ENCODE measurements around the gene BAIAP3. TPM values are rescaled to one million over a fixed set of nuclear protein-coding genes. Genes with fewer than 3 reads are reported as not detected.

BAIAP3 gene
- total RNA-seq, 1 experiment from 2014 or later = 10.3 TPM

DNA sequence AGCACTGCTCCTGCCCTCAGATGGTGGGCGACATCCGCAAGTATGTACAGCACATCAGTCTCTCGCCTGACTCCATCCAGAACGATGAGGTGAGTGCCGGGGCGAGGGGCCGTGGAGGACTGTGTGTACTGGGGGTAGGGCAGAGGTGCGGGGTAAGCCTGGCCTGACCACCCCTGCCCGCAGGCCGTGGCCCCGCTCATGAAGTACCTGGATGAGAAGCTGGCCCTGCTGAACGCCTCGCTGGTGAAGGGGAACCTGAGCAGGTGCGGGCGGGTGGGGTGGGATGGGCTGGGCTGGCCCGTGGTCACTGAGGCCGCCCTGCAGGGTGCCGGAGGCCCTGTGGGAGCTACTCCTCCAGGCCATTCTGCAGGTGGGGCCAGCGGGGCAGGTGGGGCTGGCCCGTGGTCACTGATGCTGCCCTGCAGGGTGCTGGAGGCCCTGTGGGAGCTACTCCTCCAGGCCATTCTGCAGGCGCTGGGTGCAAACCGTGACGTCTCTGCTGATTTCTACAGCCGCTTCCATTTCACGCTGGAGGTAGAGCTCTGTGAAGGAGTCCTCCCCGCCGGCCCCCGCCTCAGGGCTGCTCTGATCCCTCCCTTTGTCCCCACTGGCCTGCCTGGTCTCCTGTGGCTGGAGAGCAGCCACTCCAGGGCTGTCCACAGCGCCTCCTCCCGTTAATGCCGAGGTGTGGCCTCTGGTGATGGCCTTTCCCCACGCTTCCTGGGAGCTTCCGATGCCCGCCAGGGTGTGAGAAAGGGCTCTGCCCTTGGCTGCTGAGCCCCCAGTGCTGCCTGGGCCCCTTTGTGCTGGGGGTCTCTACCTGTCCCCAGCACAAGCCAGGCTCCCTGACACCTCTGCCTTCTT lies 13.2 kb downstream of the BAIAP3 start:
- DNase-seq (ENCODE audit: low spot score) = no peak

DNA sequence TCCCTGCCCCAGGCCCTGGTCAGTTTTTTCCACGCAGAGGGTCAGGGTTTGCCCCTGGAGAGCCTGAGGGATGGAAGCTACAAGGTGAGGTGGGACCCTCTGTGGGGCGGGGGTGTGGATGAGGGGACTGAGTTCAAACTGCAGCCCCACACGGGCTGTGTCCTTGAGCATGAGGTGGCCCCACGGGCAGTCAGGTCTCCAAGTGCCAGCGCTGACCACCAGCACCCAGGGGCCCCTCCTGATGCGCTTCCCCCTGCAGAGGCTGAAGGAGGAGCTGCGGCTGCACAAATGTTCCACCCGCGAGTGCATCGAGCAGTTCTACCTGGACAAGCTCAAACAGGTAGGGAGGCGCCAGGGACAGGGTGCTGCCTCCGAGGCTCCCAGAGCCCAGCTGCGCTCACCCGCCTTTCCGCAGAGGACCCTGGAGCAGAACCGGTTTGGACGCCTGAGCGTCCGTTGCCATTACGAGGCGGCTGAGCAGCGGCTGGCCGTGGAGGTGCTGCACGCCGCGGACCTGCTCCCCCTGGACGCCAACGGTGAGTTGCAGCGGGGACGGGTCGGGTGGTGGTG lies 13.9 kb downstream of the BAIAP3 start:
- DNase-seq (ENCODE audit: low spot score) = no peak

DNA sequence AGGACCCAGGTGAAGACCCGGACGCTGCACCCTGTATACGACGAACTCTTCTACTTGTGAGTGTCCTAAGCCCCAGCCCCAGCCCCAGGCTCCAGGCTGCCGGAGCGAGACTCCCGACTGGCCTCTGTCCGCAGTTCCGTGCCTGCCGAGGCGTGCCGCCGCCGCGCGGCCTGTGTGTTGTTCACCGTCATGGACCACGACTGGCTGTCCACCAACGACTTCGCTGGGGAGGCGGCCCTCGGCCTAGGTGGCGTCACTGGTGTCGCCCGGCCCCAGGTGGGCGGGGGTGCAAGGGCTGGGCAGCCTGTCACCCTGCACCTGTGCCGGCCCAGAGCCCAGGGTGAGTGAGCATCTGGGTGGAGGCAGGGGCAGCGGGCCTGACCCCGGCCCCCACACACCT lies 14.5 kb downstream of the BAIAP3 start:
- no peak for DNase-seq (ENCODE audit: low spot score)

DNA sequence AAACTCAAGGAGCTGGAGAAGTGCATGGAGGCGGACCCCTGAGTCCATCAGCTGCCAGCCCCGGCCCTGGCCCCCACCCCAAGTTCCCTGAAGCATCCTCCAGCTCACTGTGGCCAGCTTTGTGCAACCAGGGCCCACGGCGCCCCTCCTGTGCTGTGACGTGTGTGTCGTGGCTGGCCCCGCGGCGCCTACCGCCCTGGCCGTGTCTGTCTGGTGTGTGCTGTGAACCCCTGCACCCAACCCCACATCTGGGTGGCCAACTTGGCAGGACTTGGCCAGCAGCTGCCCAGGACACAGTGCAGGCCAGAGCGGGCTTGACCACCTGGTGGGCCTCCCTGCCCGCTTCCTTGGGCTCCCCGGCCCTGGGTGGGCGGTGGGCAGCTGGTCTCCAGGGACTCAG lies 15.0 kb downstream of the BAIAP3 start:
- DNase-seq (ENCODE audit: low spot score) = no peak

DNA sequence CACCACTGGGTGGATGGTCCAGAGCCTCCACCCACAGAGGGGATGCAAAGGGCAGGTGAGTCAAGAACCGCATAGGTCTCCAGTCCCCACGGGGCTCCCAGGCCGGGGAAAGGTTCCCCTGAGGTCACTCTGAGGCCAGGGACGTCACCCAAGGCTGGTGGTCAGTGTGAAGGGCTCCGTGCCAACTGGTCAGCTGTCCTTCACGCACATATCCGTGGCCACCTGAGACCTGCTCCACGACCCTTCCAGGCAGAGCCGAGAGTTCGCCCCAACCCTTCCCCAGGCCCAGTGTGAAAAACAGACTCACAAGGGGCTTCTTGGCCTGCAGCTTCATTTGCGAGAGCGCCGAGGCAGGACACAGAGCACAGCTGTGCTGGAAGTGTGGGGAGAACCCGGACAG lies 15.5 kb downstream of the BAIAP3 start:
- DNase-seq (ENCODE audit: low spot score) = no peak

DNA sequence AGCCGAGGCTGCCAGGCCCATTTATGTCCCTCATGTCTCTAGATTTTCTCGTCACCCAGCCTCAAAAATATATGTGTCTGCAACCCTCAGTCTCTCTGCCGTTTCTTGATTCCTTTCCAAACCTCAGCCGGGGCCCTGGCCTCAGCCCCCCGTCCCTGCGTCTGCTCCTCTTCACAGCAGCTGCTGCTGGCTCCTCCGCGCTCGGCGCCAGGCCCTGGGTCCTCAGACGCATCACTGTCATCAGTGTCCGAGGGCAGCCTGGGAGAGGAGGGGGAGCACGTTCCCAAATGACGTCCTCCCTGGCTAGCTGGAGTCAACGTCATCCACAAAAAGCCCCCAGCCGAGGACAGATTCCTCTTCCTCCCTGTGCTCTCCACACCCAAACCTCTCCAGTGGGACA lies 15.9 kb downstream of the BAIAP3 start:
- no peak for DNase-seq (ENCODE audit: low spot score)

DNA sequence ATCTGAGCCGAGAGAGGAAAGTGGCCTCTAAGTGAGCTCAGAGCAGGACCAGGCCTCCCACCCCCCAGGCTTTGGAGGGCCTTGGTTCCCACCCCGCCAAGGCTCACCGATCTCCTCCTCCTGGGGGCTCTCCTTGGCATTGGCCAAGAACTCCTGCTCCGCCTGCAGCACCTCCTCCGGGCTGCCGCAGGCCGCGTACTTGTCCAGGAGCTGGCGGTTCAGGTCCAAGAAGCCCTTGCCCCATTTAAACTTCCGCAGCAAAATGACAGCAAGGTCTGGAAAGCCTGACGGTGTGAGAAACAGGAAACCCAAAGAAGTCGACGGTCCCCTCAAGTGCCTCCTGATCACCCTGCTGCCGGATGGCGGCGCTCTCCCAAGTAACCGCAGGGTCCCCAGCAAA lies 16.5 kb downstream of the BAIAP3 start:
- DNase-seq (ENCODE audit: low spot score) = no peak

DNA sequence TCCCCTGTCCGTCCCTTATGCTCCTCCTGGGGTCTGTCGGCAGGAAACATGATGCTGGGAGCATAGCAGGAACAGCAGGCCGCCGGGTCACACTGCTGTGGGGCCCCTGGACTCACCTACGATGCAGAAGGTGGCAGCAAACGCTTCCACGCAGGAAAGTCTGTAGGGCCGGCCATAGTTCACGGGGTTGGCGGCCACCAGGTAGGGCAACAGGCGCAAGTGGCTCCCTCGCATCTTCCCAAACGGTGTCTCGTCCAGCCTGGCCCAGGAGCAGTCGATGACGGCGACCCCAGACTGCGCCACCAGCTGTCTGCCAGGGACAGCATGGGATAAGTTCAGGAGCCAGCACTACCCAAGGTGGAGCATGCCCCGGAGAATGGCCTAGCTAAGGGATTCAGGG lies 17.2 kb downstream of the BAIAP3 start:
- DNase-seq (ENCODE audit: low spot score) = no peak

DNA sequence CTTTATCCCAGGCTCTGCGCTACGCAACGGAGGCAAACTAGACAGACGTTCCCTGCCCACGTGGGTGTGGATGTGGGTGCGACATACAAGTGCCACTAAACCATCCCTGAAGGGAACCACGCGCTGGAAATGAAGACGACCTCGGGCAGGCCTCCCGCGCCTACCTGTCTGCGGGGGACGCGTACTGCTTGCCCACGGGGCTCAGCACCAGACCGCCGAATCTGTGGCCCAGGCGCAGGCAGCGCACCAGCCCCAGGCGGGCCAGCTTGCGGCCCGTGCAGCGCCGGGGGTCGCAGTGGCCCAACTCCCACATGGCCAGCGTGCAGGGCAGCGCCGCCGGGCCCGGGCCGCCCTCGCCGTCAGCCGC lies 17.8 kb downstream of the BAIAP3 start:
- DNase-seq (ENCODE audit: low spot score) = no peak

DNA sequence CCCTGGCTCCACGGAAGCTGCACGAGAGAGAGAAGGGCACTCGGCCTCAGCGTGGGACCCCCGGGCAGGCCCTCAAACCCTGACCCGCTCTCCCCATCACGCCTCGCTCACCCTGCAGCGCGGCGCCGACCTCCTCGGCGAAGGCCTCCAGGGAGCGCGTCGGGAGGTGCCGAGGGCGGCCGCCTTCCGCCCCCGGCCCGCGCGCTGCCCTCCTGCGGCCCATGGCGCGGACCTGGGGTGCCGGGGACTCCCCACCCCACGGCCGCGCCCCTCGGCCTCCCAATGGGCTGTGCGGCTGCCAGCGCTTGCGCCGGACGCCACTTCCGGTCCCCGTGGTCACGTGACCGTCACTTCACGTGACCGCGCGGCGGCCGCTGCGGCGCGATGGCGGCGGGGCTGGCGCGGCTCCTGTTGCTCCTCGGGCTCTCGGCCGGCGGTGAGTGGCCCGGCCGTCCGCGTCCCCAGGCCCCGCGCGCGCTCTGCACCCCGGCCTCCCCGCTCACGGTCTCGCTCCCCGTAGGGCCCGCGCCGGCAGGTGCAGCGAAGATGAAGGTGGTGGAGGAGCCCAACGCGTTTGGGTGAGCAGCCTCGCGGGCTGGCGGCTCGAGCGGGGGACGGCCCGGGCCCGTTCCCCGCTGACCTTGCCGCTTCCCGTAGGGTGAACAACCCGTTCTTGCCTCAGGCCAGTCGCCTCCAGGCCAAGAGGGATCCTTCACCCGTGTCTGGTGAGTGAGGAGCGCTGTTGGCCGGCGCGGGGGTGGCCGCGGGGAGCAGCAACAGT lies 18.3 kb downstream of the BAIAP3 start, which contains the start of the genes GNPTG and TSR3:
Gene GNPTG, plus strand, starts transcription at position 350 of the 781 bp plus-strand sequence. Its CDS starts 35 bp downstream, at position 385.
Gene TSR3, minus strand, starts transcription at position 297 of the 781 bp plus-strand sequence. Its CDS starts 74 bp downstream, at position 223.
- DNase-seq (ENCODE audit: low spot score) = peak; percentile 68

DNA sequence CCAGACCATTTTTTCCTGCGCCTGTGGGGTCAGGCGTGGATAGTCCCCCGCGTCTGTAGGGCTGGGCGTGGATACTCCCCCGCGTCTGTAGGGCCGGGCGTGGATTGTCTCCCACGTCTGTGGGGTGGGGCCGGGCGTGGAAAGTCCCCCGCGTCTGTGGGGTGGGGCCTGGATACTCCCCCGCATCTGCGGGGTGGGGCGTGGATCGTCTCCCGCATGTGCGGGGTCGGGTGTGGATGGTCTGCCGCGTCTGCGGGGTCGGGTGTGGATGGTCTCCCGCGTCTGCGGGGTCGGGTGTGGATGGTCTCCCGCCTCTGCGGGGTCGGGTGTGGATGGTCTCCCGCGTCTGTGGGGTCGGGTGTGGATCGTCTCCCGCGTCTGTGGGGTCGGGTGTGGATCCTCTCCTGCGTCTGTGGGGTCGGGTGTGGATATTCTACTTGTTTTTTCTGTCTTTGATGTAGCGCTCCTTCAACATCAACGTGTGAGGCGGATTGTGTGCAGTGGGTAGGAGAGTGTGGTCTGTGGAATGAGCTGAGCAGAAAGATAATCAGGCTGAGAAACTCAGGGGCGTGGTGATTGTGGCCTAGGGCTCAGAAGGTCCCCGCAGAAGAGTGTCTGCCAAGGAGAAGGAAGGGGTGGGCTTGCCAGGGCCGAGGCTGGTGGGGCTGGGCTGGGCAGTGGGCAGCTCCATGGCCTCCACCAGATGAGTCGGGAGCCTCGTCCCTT lies 21.5 kb downstream of the BAIAP3 start:
- DNase-seq (ENCODE audit: low spot score) = no peak

DNA sequence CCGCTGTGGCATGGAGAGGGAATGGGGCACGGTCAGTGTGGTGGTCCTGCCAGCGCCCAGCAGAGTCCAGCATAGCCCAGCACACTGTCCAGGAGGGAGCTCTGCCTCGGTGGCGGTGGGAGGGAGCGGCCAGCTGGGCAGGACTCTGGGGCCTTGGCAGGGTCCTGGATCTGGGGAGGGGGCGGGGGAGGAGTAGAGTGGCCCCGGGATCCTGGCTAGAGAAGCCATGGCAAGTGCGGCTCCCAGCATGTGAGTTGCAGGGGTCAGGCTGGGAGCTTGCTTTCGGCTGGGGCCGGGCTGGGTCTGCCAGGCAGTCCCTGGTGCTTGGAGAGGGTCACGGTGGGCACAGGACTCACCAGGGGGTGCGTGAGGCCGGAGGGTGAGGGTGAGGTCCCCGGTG lies 22.1 kb downstream of the BAIAP3 start:
- DNase-seq (ENCODE audit: low spot score) = no peak

DNA sequence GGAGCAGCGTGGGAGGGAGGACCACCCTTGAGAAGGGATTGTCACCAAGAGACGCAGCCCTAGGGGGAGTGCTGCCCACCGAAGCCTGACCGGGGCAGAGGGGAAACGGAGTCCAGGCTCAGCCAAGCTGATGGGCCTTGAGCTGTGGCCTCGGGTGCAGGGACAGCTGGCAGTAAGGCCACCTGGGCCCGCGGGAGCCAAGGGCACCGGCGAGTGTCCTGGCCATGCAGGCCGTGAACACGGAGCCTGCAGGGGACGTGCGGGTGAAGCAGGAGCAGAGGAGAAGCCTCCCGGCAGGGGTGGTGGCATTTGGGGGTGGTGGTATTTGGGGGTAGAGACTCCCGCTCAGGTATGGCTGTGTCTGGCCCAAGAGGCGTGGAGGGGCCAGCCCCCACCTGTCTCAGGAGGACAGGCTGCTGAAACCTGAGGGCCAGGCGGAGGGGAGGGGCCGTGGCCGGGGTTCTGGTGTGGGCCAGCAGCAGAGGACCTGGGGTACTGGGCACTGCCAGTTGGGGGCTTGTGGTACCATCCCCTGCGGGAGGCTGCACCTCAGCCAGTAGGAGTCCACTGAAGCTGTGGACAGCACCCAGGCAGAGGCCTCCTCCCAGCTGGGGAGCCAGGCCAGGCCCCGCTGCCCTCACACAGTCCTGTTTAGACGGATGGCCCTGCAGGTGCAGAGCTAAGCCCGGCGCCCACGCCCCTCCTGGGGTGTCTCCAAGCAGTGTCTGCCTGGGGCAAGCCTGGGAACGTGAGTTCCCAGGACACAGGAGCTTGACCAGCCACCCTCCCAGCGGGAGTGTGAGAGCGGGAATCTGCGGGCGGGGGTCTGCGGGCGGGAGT lies 22.8 kb downstream of the BAIAP3 start:
- DNase-seq (ENCODE audit: low spot score) = no peak

DNA sequence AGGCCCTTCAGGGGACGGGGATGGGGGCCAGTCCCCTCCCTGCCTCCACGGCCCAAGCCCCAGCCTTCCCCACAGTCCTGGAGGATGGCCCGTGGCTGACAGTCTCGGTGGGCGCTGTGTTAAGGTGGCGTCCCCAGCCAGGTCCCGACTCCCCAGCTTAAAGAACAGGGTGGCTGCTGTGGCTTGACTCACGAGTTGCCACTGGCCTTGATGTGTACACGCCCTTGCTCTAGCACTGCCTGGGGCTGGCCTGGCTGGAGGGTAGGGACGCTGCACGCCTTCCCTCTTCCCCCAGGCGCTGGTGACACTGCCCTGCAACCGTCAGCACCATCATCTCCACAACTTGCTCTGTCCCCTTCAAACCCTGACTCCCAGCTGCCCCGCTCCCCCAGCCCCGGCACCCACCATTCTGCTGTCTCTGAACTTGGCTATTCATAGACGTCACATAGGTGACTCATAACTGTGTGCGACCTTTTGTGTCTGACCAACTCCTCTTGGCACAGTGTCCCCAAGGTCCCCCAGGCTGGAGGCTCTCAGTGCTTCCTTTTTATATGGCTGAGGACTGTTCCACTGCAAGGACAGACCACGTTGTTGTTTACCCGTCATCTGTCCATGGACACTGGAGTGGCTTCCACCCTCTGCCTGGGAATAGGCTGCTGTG lies 24.6 kb downstream of the BAIAP3 start:
- DNase-seq (ENCODE audit: low spot score) = peak; percentile 41

DNA sequence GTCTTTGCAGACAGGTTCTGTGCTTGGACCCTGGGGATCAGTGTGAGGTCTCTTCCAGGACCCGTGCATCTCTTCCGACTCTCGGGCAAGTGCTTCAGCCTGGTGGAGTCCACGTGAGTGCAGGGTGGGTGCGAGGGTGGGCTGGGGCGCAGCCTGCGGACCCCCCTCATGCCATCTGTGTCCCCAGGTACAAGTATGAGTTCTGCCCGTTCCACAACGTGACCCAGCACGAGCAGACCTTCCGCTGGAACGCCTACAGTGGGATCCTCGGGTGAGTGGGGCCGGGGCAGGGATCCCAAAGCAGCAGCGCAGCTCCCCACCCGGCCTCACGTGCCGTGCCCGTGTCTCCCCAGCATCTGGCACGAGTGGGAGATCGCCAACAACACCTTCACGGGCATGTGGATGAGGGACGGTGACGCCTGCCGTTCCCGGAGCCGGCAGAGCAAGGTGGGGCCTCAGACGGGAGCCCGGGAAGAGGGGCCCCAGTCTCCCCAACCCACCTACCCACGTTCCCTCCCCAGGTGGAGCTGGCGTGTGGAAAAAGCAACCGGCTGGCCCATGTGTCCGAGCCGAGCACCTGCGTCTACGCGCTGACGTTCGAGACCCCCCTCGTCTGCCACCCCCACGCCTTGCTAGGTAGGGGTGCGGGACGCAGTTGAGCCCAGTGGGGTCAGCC lies 28.4 kb downstream of the BAIAP3 start:
- no peak for DNase-seq (ENCODE audit: low spot score)

DNA sequence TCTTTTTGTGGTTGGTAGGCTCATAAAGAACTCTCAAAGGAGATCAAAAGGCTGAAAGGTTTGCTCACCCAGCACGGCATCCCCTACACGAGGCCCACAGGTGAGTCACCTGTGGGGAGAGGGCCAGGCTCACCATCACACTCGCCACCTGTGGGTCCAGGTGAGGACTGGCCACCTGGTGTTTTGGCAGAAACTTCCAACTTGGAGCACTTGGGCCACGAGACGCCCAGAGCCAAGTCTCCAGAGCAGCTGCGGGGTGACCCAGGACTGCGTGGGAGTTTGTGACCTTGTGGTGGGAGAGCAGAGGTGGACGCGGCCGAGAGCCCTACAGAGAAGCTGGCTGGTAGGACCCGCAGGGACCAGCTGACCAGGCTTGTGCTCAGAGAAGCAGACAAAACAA lies 29.4 kb downstream of the BAIAP3 start:
- no peak for DNase-seq (ENCODE audit: low spot score)

DNA sequence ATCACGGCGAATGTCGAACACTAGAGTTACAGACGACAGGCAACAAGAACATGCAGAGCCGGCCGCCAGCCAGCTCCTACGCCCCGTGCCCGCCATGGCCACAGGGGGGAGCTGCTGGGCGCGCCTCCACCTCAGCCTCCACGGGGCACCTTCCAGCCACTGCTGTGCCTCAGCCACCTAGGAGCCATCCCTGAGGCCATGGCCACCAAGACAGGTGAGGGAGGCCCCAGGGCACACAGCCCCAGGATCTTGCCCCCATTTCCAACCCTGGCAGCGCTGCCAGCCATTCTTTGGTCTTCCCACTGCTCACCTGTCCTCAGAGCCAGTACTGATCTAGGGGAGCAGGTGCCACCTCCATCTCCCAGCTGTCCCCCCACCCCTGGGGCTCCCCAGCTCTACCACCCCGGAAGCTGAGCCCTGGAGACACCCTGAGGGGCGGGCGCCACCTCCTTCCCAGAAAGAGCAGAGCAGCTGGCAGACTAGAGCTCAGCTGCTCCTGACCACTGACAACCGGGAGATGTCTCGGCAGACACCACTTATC lies 30.1 kb downstream of the BAIAP3 start:
- no peak for DNase-seq (ENCODE audit: low spot score)

DNA sequence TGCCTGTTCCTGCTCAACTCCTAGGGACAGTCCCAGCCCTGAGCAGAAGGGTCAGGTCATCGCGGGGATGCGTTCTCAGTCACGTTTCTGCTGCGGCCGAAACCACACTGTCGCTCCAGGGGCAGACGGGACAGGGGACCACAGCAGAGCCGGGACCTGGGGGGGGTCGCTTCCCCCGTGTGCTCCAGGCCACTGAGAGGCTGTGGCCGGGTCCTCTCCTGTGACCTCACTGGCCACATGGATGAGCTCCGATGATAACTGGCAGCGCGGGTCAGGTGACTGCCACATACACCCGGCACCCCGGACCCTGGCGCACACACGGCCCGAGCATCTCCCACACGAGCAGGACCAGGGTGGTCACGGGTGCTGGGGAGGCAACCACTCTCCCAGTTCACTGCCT lies 31.1 kb downstream of the BAIAP3 start:
- no peak for DNase-seq (ENCODE audit: low spot score)

DNA sequence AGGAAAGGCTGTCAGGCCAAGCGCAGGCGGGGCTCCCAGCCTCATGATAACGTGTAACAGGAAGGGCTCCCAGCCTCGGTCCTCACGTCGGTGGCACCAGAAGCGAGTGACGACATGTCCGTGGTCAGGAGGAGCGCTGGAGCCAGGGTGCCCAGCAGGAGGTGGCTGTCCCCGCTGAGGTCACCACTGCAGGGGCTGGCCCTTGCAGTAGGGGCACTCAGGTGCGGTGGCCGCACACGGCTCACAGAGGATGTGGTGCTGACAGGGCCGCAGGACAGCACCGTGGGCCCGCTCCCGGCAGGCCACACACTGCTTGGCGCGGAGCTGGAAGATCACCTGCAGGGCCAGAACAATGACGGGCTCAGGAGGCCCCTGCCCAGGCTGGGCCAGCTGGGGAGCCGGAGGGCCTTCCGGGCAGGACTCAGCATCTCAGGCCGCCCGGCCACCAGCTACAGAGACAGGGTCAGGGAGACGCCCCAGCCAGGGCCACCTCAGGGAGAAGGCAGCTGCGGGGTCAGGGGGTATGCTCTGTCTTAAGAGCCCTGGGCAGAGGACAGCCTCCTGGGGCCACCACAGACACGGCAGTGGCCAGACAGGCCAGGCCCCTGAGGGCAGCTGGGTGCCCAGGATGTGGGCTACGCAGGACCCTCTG lies 32.7 kb downstream of the BAIAP3 start:
- DNase-seq (ENCODE audit: low spot score) = no peak

Data from A172 (cell line).